WTC11 (cell line): ENCODE data around the gene WASHC3. TPM values are rescaled to one million over a fixed set of nuclear protein-coding genes. Genes with fewer than 3 reads are reported as not detected.

Experiments used
- ATAC-seq: fragments of 200-7000 bp; cut with Tn5 transposase; 2 replicates; pipeline ENCODE4 v1.10.0; 2021; ENCODE audit warnings: mild to moderate bottlenecking, moderate library complexity
- CTCF ChIA-PET: fragments of 300-600 bp; sonication (Branson Sonifier 250); formaldehyde crosslinking; loops from one replicate; lab custom pipeline; 2021; ENCODE audit warnings: antibody characterized with exemption; lab: Charles Lee
- POLR2A ChIA-PET: fragments of 350-600 bp; sonication (Branson Sonifier 250); formaldehyde crosslinking; loops from one replicate; lab custom pipeline; 2021; ENCODE audit warnings: antibody characterized with exemption; lab: Charles Lee
- DNase-seq: peaks from one replicate; pipeline ENCODE4 v3.0.0; 2021; ENCODE audit warnings: low spot score
- H3K27ac Mint-ChIP-seq: 2 replicates; pipeline ENCODE4 v1.8.0; 2021; ENCODE audit warnings: mixed read lengths
- H3K27me3 Mint-ChIP-seq: 2 replicates; pipeline ENCODE4 v1.8.0; 2021; ENCODE audit warnings: low read depth, mild to moderate bottlenecking, moderate library complexity, mixed read lengths
- H3K36me3 Mint-ChIP-seq: 2 replicates; pipeline ENCODE4 v1.8.0; 2021; ENCODE audit warnings: mixed read lengths
- H3K4me1 Mint-ChIP-seq: 2 replicates; pipeline ENCODE4 v1.8.0; 2022; ENCODE audit warnings: mixed read lengths
- H3K4me3 Mint-ChIP-seq: 2 replicates; pipeline ENCODE4 v1.8.0; 2021; ENCODE audit warnings: mild to moderate bottlenecking, moderate library complexity, mixed read lengths
- H3K9me3 Mint-ChIP-seq: 2 replicates; pipeline ENCODE4 v1.8.0; 2021; ENCODE audit warnings: mixed read lengths
- AR ChIP-seq: fragments of 250-450 bp; sonication (Bioruptor Pico); IDR thresholded peaks from 2 replicates; pipeline ENCODE4 v1.9.0; 2021; ENCODE audit warnings: mild to moderate bottlenecking
- CREB1 ChIP-seq: sonication (generic); formaldehyde crosslinking; IDR thresholded peaks from 2 replicates; pipeline ENCODE4 v1.8.0; 2023; ENCODE audit warnings: mild to moderate bottlenecking, missing genetic modification reagents
- CREM ChIP-seq: sonication (generic); formaldehyde crosslinking; IDR thresholded peaks from 2 replicates; pipeline ENCODE4 v1.8.1; 2022; ENCODE audit warnings: mild to moderate bottlenecking, missing genetic modification reagents, moderate library complexity
- ESRRA ChIP-seq: sonication (generic); formaldehyde crosslinking; IDR thresholded peaks from 2 replicates; pipeline ENCODE4 v1.8.1; 2022; ENCODE audit warnings: mild to moderate bottlenecking, missing genetic modification reagents, borderline replicate concordance
- FOXK1 ChIP-seq: sonication (generic); formaldehyde crosslinking; IDR thresholded peaks from 2 replicates; pipeline ENCODE4 v1.8.0; 2022; ENCODE audit warnings: mild to moderate bottlenecking, moderate library complexity, missing genetic modification reagents
- GABPB1 ChIP-seq: sonication (generic); formaldehyde crosslinking; IDR thresholded peaks from 2 replicates; pipeline ENCODE4 v1.8.1; 2023; ENCODE audit warnings: mild to moderate bottlenecking, missing genetic modification reagents
- GTF2I ChIP-seq: fragments of 250-450 bp; sonication (Bioruptor Pico); conservative IDR thresholded peaks from 2 replicates; pipeline ENCODE4 v1.4.0; 2021; ENCODE audit warnings: mild to moderate bottlenecking
- HMGA2 ChIP-seq: fragments of 250-450 bp; sonication (Bioruptor Pico); IDR thresholded peaks from 2 replicates; pipeline ENCODE4 v1.4.0; 2021; ENCODE audit warnings: mild to moderate bottlenecking, moderate library complexity
- IRF2 ChIP-seq: sonication (generic); formaldehyde crosslinking; IDR thresholded peaks from 2 replicates; pipeline ENCODE4 v1.8.0; 2022; ENCODE audit warnings: low read depth, missing genetic modification reagents, borderline replicate concordance
- MXD4 ChIP-seq: fragments of 250-450 bp; sonication (Bioruptor Pico); IDR thresholded peaks from 2 replicates; pipeline ENCODE4 v1.8.0; 2021; ENCODE audit warnings: mild to moderate bottlenecking, moderate library complexity, borderline replicate concordance
- MYBL2 ChIP-seq: sonication (generic); formaldehyde crosslinking; IDR thresholded peaks from 2 replicates; pipeline ENCODE4 v1.8.1; 2023; ENCODE audit warnings: mild to moderate bottlenecking, moderate library complexity, missing genetic modification reagents
- OVOL2 ChIP-seq: fragments of 250-450 bp; sonication (Bioruptor Pico); IDR thresholded peaks from 2 replicates; pipeline ENCODE4 v1.9.0; 2021; ENCODE audit warnings: mild to moderate bottlenecking, borderline replicate concordance
- PRDM15 ChIP-seq: sonication (generic); formaldehyde crosslinking; IDR thresholded peaks from 2 replicates; pipeline ENCODE4 v1.8.0; 2022; ENCODE audit warnings: missing genetic modification reagents
- PRRX2 ChIP-seq: fragments of 250-450 bp; sonication (Bioruptor Pico); IDR thresholded peaks from 2 replicates; pipeline ENCODE4 v1.8.0; 2021; ENCODE audit warnings: mild to moderate bottlenecking
- RELA ChIP-seq: sonication (generic); formaldehyde crosslinking; IDR thresholded peaks from 2 replicates; pipeline ENCODE4 v1.8.1; 2022; ENCODE audit warnings: missing genetic modification reagents, mild to moderate bottlenecking, borderline replicate concordance
- SOX15 ChIP-seq: fragments of 250-450 bp; sonication (Bioruptor Pico); IDR thresholded peaks from 2 replicates; pipeline ENCODE4 v1.9.0; 2021; ENCODE audit warnings: mild to moderate bottlenecking
- SP1 ChIP-seq: sonication (generic); formaldehyde crosslinking; conservative IDR thresholded peaks from 2 replicates; pipeline ENCODE4 v1.8.1; 2022; ENCODE audit warnings: missing genetic modification reagents
- STAT6 ChIP-seq: sonication (generic); formaldehyde crosslinking; conservative IDR thresholded peaks from 2 replicates; pipeline ENCODE4 v1.8.1; 2023; ENCODE audit warnings: mild to moderate bottlenecking, low read depth, missing genetic modification reagents, moderate library complexity
- TEAD1 ChIP-seq: sonication (generic); formaldehyde crosslinking; IDR thresholded peaks from 2 replicates; pipeline ENCODE4 v1.8.0; 2022; ENCODE audit warnings: mild to moderate bottlenecking, missing genetic modification reagents
- ZBTB21 ChIP-seq: sonication (generic); formaldehyde crosslinking; IDR thresholded peaks from 2 replicates; pipeline ENCODE4 v1.8.1; 2023; ENCODE audit warnings: mild to moderate bottlenecking, missing genetic modification reagents, borderline replicate concordance
- ZNF121 ChIP-seq: sonication (generic); formaldehyde crosslinking; IDR thresholded peaks from 2 replicates; pipeline ENCODE4 v1.8.0; 2023; ENCODE audit warnings: missing genetic modification reagents
- ZNF317 ChIP-seq: sonication (generic); formaldehyde crosslinking; IDR thresholded peaks from 2 replicates; pipeline ENCODE4 v1.8.1; 2023; ENCODE audit warnings: low read depth, mild to moderate bottlenecking, moderate library complexity, missing genetic modification reagents, borderline replicate concordance
- ZNF416 ChIP-seq: fragments of 250-450 bp; sonication (Bioruptor Pico); IDR thresholded peaks from 2 replicates; pipeline ENCODE4 v1.9.0; 2021; ENCODE audit warnings: mild to moderate bottlenecking, inconsistent platforms
- ZSCAN18 ChIP-seq: fragments of 250-450 bp; sonication (Bioruptor Pico); IDR thresholded peaks from 2 replicates; pipeline ENCODE4 v2.1.2; 2022; ENCODE audit warnings: mild to moderate bottlenecking, moderate library complexity
- total RNA-seq: library from RNA; stranded (reverse); gene quantifications from 3 replicates; pipeline ENCODE4 v1.2.3, GENCODE V29; 2021

WASHC3 gene
- total RNA-seq, 1 experiment from 2014 or later = 6.0 TPM

GRCh38 chr12:102026728-102027127, 35.1 kb downstream of the WASHC3 start:
- Mint-ChIP-seq H3K9me3 (no peaks in the 10 kb centered on the region), H3K4me3 (no peak overlapping the region), H3K4me1 (no peaks in the 10 kb centered on the region), H3K27me3 (no peaks in the 10 kb centered on the region), H3K27ac (no peak overlapping the region), H3K36me3 (no peaks in the 10 kb centered on the region)
- POLR2A ChIA-PET = no interaction called here
- CTCF ChIA-PET = no interaction called here
- ATAC-seq (peak; percentile 91), DNase-seq (no peak)
- TF ChIP-seq ZNF121 = no peak
- no peak for TF ChIP-seq IRF2 (CRISPR knock-in tag)
- TF ChIP-seq PRDM15 (CRISPR knock-in tag) = no peak
- no peak for TF ChIP-seq TEAD1 (CRISPR knock-in tag)
- no peak for TF ChIP-seq ZNF416 (CRISPR knock-in tag)
- TF ChIP-seq AR (CRISPR knock-in tag) = no peak
- TF ChIP-seq MYBL2 (CRISPR knock-in tag) = no peak
- no peak for TF ChIP-seq ESRRA (CRISPR knock-in tag)

- no peak for TF ChIP-seq ZSCAN18 (CRISPR knock-in tag)
- TF ChIP-seq MXD4 (CRISPR knock-in tag) = no peak
- no peak for ATAC-seq
- CTCF ChIA-PET = no interaction called here
Observed at GRCh38 chr12:102024765-102025164, 37.0 kb downstream of the WASHC3 start.

GRCh38 chr12:102023343-102023930, 38.4 kb downstream of the WASHC3 start:
- no peaks in the 10 kb centered on the region for H3K36me3 Mint-ChIP-seq
- DNase-seq (no peak), ATAC-seq (peak; percentile 32)
- no peaks in the 10 kb centered on the region for H3K27me3 Mint-ChIP-seq
- ChIA-PET CTCF (no interaction called here), POLR2A (no interaction called here)
- no peaks in the 10 kb centered on the region for H3K4me1 Mint-ChIP-seq
- no peak overlapping the region for H3K4me3 Mint-ChIP-seq
- H3K9me3 Mint-ChIP-seq = peaks cover under 1% of the 10 kb centered on the region; the same call in 1 of the 2 replicates
- H3K27ac Mint-ChIP-seq = no peak overlapping the region
- no peak for TF ChIP-seq SP1 (CRISPR knock-in tag)
- TF ChIP-seq OVOL2 (CRISPR knock-in tag) = no peak
- no peak for TF ChIP-seq FOXK1 (CRISPR knock-in tag)
- no peak for TF ChIP-seq SOX15 (CRISPR knock-in tag)
- TF ChIP-seq CREB1 (CRISPR knock-in tag) = no peak
- no peak for TF ChIP-seq ZNF317
- no peak for TF ChIP-seq ZBTB21 (CRISPR knock-in tag)
- TF ChIP-seq GTF2I (CRISPR knock-in tag) = no peak
- TF ChIP-seq CREM (CRISPR knock-in tag) = no peak
- TF ChIP-seq PRRX2 (CRISPR knock-in tag) = no peak
- no peak for TF ChIP-seq HMGA2 (CRISPR knock-in tag)
- TF ChIP-seq GABPB1 (CRISPR knock-in tag) = no peak
- no peak for TF ChIP-seq RELA
- no peak for TF ChIP-seq ESRRA (CRISPR knock-in tag)
- TF ChIP-seq MXD4 (CRISPR knock-in tag) = no peak
- TF ChIP-seq STAT6 = no peak

More at GRCh38 chr12:102024765-102025164, 37.0 kb downstream of the WASHC3 start:
- DNase-seq = no peak
- Mint-ChIP-seq H3K36me3 (no peaks in the 10 kb centered on the region), H3K4me1 (no peaks in the 10 kb centered on the region), H3K9me3 (no peaks in the 10 kb centered on the region), H3K4me3 (no peak overlapping the region), H3K27ac (no peak overlapping the region), H3K27me3 (no peaks in the 10 kb centered on the region)
- POLR2A ChIA-PET = no interaction called here
